Measurements from ENCODE around the gene SCN3A.

SCN3A gene

DNA sequence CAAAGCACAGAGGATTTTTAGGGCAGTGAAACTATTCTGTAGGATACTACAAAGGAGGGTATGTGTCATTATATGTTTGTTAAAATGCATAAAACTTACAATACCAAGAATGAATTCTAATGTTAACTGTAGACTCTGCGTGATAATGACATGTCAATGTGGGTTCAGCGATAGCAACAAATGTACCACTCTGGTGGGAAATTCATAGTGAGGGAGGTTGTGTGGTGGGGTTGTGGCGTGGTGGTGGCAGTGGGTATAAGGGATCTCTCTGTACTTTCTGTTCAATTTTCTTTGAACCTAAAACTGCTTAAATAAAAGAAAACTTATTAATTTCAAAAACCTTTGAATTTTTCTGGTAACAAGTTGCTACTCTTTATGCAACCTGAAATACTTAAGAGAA is 149.2 kb downstream of the SCN3A start:
- no peak for FAIRE-seq

GRCh38 chr2:165044505-165045303 is 159.1 kb downstream of the SCN3A start:
- no peak for FAIRE-seq
